GM12878 (cell line): ENCODE results near the gene PHLDB1. TPM values are rescaled to one million over a fixed set of nuclear protein-coding genes. Genes with fewer than 3 reads are reported as not detected.

Experiments used
- ATAC-seq: fragments of 200-7000 bp; cut with Tn5 transposase; 3 replicates; pipeline ENCODE4 v1.9.1; 2020; ENCODE audit warnings: mild to moderate bottlenecking, moderate library complexity
- BruUV-seq: library from RNA; stranded (reverse); fragments of 400-500 nt; replicated peaks from 2 replicates; lab custom pipeline; 2021; lab: Mats Ljungman, UMichigan
- CTCF ChIA-PET: fragments of 300-600 bp; sonication (Branson Sonifier 250); formaldehyde crosslinking; extraction: SDS; loops from one replicate; lab custom pipeline; 2021; ENCODE audit warnings: inconsistent platforms; lab: Yijun Ruan, JAX
- POLR2A ChIA-PET: fragments of 350-600 bp; formaldehyde crosslinking; extraction: SDS; loops from one replicate; lab custom pipeline; 2021; ENCODE audit warnings: inconsistent platforms; lab: Charles Lee
- RAD21 ChIA-PET: fragments of 300-600 bp; sonication (Branson Sonifier 250); formaldehyde crosslinking; loops from one replicate; lab custom pipeline; 2023; ENCODE audit warnings: antibody characterized with exemption; ENCODE audit not compliant: unreplicated experiment; lab: Charles Lee
- SMC1A ChIA-PET: fragments of 300-600 bp; sonication (Branson Sonifier 250); formaldehyde crosslinking; loops from one replicate; lab custom pipeline; 2023; ENCODE audit not compliant: unreplicated experiment, uncharacterized antibody; lab: Charles Lee
- DNase-seq: peaks from one replicate; pipeline ENCODE4 v3.0.0-alpha.2; 2011; ENCODE audit warnings: low read depth, low spot score
- FAIRE-seq: peaks from 3 replicates; lab custom pipeline; 2011; peaks lifted over from hg19 to GRCh38; lab: Jason Lieb, UNC
- H2AFZ ChIP-seq: 2 replicates; pipeline ENCODE4 v1.6.0; 2011; ENCODE audit warnings: low read depth, low read length, control low read depth; ENCODE audit not compliant: control insufficient read depth
- H3K27ac ChIP-seq: 2 replicates; pipeline ENCODE4 v1.5.1; 2011; ENCODE audit warnings: control low read depth; ENCODE audit not compliant: control insufficient read depth, insufficient read depth
- H3K27me3 ChIP-seq, 2 experiments: replicated peaks in 1 of 2; 2 replicates each; pipeline versions ENCODE4 v1.6.0 to v1.6.1; 2011; ENCODE audit warnings: low read length in 1 of 2; ENCODE audit not compliant: control insufficient read depth in 2 of 2, insufficient read depth in 2 of 2
- H3K36me3 ChIP-seq, 2 experiments: 2 replicates each; pipeline ENCODE4 v1.5.1; 2011; ENCODE audit warnings: low read length in 1 of 2; ENCODE audit not compliant: control insufficient read depth in 2 of 2, insufficient read depth in 2 of 2
- H3K4me1 ChIP-seq: 2 replicates; pipeline ENCODE4 v1.6.1; 2011; ENCODE audit warnings: mild to moderate bottlenecking, low read length, moderate library complexity, mixed read lengths; ENCODE audit not compliant: control insufficient read depth, insufficient read depth
- H3K4me2 ChIP-seq: 2 replicates; pipeline ENCODE4 v1.6.0; 2011; ENCODE audit warnings: control low read depth; ENCODE audit not compliant: control insufficient read depth, insufficient read depth
- H3K4me3 ChIP-seq: fragments of 200-600 bp; sonication (generic); 2 replicates; pipeline ENCODE4 v1.5.1; 2016
- H3K79me2 ChIP-seq: 2 replicates; pipeline ENCODE4 v1.6.0; 2011; ENCODE audit warnings: low read length; ENCODE audit not compliant: control insufficient read depth, insufficient read depth
- H3K9ac ChIP-seq: 2 replicates; pipeline ENCODE4 v1.8.0; 2011; ENCODE audit warnings: low read length, control low read depth, mixed read lengths; ENCODE audit not compliant: control insufficient read depth, insufficient read depth
- H3K9me3 ChIP-seq: replicated peaks from 3 replicates; pipeline ENCODE4 v1.5.1; 2011; ENCODE audit warnings: mild to moderate bottlenecking, low read length; ENCODE audit not compliant: control insufficient read depth, insufficient read depth
- H4K20me1 ChIP-seq: 2 replicates; pipeline ENCODE4 v1.6.0; 2011; ENCODE audit not compliant: control insufficient read depth, insufficient read depth
- EED ChIP-seq: sonication (generic); IDR thresholded peaks from 2 replicates; pipeline ENCODE4 v1.6.1; 2016; ENCODE audit warnings: antibody characterized with exemption, low read depth
- ETV6 ChIP-seq, 2 experiments: fragments of 450-650 bp in 1 of 2; IDR thresholded peaks in 1 of 2; conservative IDR thresholded peaks in 1 of 2; 2 replicates each; pipeline ENCODE4 v1.6.1; 2014; ENCODE audit warnings: antibody characterized with exemption in 1 of 2, borderline replicate concordance in 1 of 2, low read depth in 1 of 2, mild to moderate bottlenecking in 1 of 2, moderate library complexity in 1 of 2
- IKZF2 ChIP-seq, 2 experiments: fragments of 450-650 bp; IDR thresholded peaks; 2 replicates each; pipeline ENCODE4 v1.6.1; 2017; ENCODE audit warnings: mild to moderate bottlenecking in 2 of 2, moderate library complexity in 2 of 2
- STAT3 ChIP-seq: IDR thresholded peaks from 2 replicates; pipeline ENCODE4 v1.6.1; 2011; ENCODE audit warnings: low read depth, low read length, improper control_type of control experiment
- TCF7 ChIP-seq: IDR thresholded peaks from 2 replicates; pipeline ENCODE4 v1.6.1; 2014; ENCODE audit warnings: antibody characterized with exemption, borderline replicate concordance
- YBX1 ChIP-seq: fragments of 450-650 bp; IDR thresholded peaks from 2 replicates; pipeline ENCODE4 v1.6.1; 2016; ENCODE audit warnings: antibody characterized with exemption
- WGBS: methylation state at CpG from one replicate; pipeline ENCODE4 v1.1.6; 2016; ENCODE audit warnings: low lambda C conversion rate; ENCODE audit not compliant: insufficient replicate concordance, insufficient coverage; ENCODE audit errors: missing lambda C conversion rate; 5-methylcytosine and 5-hydroxymethylcytosine counted together
- in situ Hi-C: fragments of 300-500 bp; cut with MboI; formaldehyde crosslinking; loops from 9 replicates; pipeline ENCODE4 v1.14.3; 2018; ENCODE audit warnings: mixed read lengths
- intact Hi-C: fragments of 100-400 bp; cut with micrococcal nuclease; formaldehyde crosslinking; loops from one replicate; pipeline ENCODE4 v1.14.2; 2022; ENCODE audit not compliant: unreplicated experiment
- polyA plus RNA-seq, 11 experiments: library from polyadenylated mRNA; depleted of rRNA in 4 of 11; unstranded in 6 of 11; stranded (reverse) in 5 of 11; fragments of >200 nt; fragmentation: Nextera tagmentation in 4 of 11; fragmentation: Illumina TruSeq in 1 of 11; extraction: Ambion mirVana in 4 of 11; extraction: Trizol in 1 of 11; gene quantifications; 1 replicate in 1 of 11; 2 replicates in 10 of 11; pipeline versions ENCODE4 v1.2.1 to v1.2.3, GENCODE V29; 2011 to 2016; ENCODE audit warnings: inconsistent platforms in 2 of 11, missing spikeins in 2 of 11, low read depth in 1 of 11
- total RNA-seq, 4 experiments: library from RNA; depleted of rRNA in 3 of 4; stranded (reverse); fragments of >200 nt in 3 of 4; fragmentation: Illumina TruSeq in 1 of 4; extraction: Trizol in 1 of 4; gene quantifications; 2 replicates each; pipeline versions ENCODE4 v1.2.1 to v1.2.3, GENCODE V29; 2013 to 2021
- TF ChIP-seq, protein P1 (sequence below): fragments of 450-650 bp; formaldehyde crosslinking; IDR thresholded peaks from 2 replicates; pipeline ENCODE4 v1.4.0; 2020; ENCODE audit warnings: mild to moderate bottlenecking, moderate library complexity
- TF ChIP-seq, protein P2 (sequence below): fragments of 450-650 bp; IDR thresholded peaks from 2 replicates; pipeline ENCODE4 v1.6.1; 2017; ENCODE audit warnings: mild to moderate bottlenecking, low read depth, inconsistent platforms; ENCODE audit not compliant: poor library complexity, severe bottlenecking

PHLDB1 gene
- total and polyA plus RNA-seq, 10 of the 15 experiments (the other 5 are each of a cell fraction or from before 2014, with no cell fraction given) = 0.03 to 0.26 (median 0.18) TPM; not detected in 4

DNA sequence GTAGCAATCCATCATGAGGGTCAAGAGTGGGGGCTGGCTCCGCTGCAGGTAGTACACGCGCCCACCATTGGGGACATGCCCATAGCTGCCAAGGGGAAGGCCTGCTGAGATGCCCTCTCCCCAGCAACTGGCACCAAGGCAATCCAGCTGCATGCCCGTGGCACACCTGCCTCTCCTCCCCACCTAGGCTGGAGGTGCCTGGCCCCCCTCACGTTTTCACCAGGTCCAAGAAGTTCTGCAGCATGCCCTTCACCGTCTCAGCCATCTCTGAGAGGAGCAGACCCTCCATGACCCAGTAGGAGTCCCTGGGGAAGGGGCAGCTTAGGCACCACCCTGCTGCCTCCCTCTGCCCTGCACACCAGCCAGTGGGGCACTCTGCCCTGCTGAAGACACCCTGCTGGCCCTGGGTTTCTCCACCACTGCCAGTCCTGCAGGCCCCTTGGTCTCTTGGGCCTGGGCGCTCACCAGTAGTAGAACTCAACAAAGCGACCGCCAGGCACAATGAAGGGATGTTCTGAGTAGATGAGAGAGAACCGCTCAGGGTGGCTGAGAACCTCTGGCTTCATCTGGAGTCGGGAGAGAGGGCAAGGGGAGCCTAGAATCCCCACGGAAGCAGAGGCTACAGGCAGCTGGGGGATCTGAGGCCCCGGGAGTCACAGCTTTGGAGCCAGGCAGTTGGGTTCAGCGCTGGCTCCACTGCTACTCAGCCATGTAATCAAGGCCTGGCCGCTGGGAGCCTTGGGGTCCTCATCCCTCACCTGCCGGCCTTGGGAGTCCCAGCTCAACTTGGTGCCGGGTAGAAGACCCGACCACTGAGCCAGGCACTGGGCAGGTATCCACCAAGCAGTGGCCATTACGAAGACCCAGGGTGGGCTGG is 54.2 kb downstream of the PHLDB1 start:
- BruUV-seq = no TSS peak
- no peak for FAIRE-seq
- POLR2A ChIA-PET = no interaction called here
- 33% methylated on average over 18 of the region's 19 CpGs for WGBS
- TF ChIP-seq, protein P1, sequence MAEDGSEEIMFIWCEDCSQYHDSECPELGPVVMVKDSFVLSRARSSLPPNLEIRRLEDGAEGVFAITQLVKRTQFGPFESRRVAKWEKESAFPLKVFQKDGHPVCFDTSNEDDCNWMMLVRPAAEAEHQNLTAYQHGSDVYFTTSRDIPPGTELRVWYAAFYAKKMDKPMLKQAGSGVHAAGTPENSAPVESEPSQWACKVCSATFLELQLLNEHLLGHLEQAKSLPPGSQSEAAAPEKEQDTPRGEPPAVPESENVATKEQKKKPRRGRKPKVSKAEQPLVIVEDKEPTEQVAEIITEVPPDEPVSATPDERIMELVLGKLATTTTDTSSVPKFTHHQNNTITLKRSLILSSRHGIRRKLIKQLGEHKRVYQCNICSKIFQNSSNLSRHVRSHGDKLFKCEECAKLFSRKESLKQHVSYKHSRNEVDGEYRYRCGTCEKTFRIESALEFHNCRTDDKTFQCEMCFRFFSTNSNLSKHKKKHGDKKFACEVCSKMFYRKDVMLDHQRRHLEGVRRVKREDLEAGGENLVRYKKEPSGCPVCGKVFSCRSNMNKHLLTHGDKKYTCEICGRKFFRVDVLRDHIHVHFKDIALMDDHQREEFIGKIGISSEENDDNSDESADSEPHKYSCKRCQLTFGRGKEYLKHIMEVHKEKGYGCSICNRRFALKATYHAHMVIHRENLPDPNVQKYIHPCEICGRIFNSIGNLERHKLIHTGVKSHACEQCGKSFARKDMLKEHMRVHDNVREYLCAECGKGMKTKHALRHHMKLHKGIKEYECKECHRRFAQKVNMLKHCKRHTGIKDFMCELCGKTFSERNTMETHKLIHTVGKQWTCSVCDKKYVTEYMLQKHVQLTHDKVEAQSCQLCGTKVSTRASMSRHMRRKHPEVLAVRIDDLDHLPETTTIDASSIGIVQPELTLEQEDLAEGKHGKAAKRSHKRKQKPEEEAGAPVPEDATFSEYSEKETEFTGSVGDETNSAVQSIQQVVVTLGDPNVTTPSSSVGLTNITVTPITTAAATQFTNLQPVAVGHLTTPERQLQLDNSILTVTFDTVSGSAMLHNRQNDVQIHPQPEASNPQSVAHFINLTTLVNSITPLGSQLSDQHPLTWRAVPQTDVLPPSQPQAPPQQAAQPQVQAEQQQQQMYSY = no peak
- TF ChIP-seq STAT3 (no peak), IKZF2 (IDR thresholded peaks at IDR 0.05) (no peak), TCF7 (no peak), YBX1 (no peak), ETV6 (conservative IDR thresholded peaks at IDR 0.05 in 1 of 2, IDR thresholded peaks at IDR 0.05 in 1 of 2; ENCODE audit: borderline replicate concordance in 1 of 2, low read depth in 1 of 2) (no peak), EED (no peak)
- TF ChIP-seq, protein P2, sequence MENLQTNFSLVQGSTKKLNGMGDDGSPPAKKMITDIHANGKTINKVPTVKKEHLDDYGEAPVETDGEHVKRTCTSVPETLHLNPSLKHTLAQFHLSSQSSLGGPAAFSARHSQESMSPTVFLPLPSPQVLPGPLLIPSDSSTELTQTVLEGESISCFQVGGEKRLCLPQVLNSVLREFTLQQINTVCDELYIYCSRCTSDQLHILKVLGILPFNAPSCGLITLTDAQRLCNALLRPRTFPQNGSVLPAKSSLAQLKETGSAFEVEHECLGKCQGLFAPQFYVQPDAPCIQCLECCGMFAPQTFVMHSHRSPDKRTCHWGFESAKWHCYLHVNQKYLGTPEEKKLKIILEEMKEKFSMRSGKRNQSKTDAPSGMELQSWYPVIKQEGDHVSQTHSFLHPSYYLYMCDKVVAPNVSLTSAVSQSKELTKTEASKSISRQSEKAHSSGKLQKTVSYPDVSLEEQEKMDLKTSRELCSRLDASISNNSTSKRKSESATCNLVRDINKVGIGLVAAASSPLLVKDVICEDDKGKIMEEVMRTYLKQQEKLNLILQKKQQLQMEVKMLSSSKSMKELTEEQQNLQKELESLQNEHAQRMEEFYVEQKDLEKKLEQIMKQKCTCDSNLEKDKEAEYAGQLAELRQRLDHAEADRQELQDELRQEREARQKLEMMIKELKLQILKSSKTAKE = no peak
- RAD21 ChIA-PET = no interaction called here
- Histone ChIP-seq H3K27ac (no peak overlapping the region), H3K9me3 (no peaks in the 10 kb centered on the region), H3K27me3 (peaks cover 0 to 4% of the 10 kb centered on the region in 2 experiments; a peak in 3 of 4 replicates), H3K9ac (no peak overlapping the region), H3K79me2 (no peaks in the 10 kb centered on the region), H4K20me1 (no peaks in the 10 kb centered on the region), H3K4me2 (no peak overlapping the region), H3K4me1 (no peaks in the 10 kb centered on the region), H3K36me3 (no peaks in the 10 kb centered on the region), H3K4me3 (no peak overlapping the region), H2AFZ (no peak overlapping the region)
- in situ Hi-C loops = no loop called here
- no peak for ATAC-seq
- CTCF ChIA-PET = interaction anchor here (1.1 to 2.4 kb wide), 2 partner anchors 28 to 67 kb away, joined by 3 to 11 read pairs; no protein-coding TSS in a partner anchor
- intact Hi-C loops = no loop called here
- SMC1A ChIA-PET = interaction anchor here (1.3 kb wide), 1 partner anchor 15 kb away, joined by 3 read pairs; no protein-coding TSS in a partner anchor
- no peak for DNase-seq
